Natural killer cell treated with Interleukin-12 subunit alpha and Interleukin-12 subunit beta and Interleukin-15 and Interleukin-18, amount 100 ng/mL, for 72 hours (primary cell): ENCODE results near the gene JPH2. TPM values are rescaled to one million over a fixed set of nuclear protein-coding genes. Genes with fewer than 3 reads are reported as not detected.
"Not testable (repeated sequence)": the region's sequence is repeated elsewhere in the genome, so short reads cannot be mapped to it uniquely, and the experiment has no call there.

Experiments
- ATAC-seq, 2 donors: fragments of 150-1000 bp; cut with Tn5 transposase in 1 of 2; sonication (Bioruptor Pico), chemical (Tn5 transposase) in 1 of 2; 2 replicates each; pipeline ENCODE4 v1.10.0; 2021
- DNase-seq: peaks from one replicate; pipeline ENCODE4 v3.0.0; 2022; ENCODE audit warnings: low spot score
- H3K27ac Mint-ChIP-seq, 2 donors: 1 replicate in 1 of 2; 2 replicates in 1 of 2; pipeline ENCODE4 v1.8.0; 2022; ENCODE audit warnings: mixed read lengths in 2 of 2, mild to moderate bottlenecking in 1 of 2, moderate library complexity in 1 of 2
- H3K27me3 Mint-ChIP-seq, 2 donors: 1 replicate in 1 of 2; 2 replicates in 1 of 2; pipeline ENCODE4 v1.8.0; 2022; ENCODE audit warnings: mixed read lengths in 2 of 2
- H3K36me3 Mint-ChIP-seq: one replicate; pipeline ENCODE4 v1.8.0; 2022; ENCODE audit warnings: mixed read lengths
- H3K4me1 Mint-ChIP-seq, 2 donors: 1 replicate in 1 of 2; 2 replicates in 1 of 2; pipeline ENCODE4 v1.8.0; 2022; ENCODE audit warnings: low read depth in 2 of 2, mixed read lengths in 2 of 2, mild to moderate bottlenecking in 1 of 2
- H3K4me3 Mint-ChIP-seq: one replicate; pipeline ENCODE4 v1.8.0; 2022; ENCODE audit warnings: mixed read lengths
- H3K9me3 Mint-ChIP-seq: 2 replicates; pipeline ENCODE4 v1.8.0; 2022; ENCODE audit warnings: mixed read lengths
- total RNA-seq, 2 donors: library from RNA; stranded (reverse); gene quantifications; one replicate each; pipeline ENCODE4 v1.2.3, GENCODE V29; 2022

Gene JPH2
- total RNA-seq, 2 donors from 2014 or later: 1.0 to 2.0 TPM

- Mint-ChIP-seq H3K27me3 (no peaks in the 10 kb centered on the region), H3K4me1 (peaks cover 47 to 49% of the 10 kb centered on the region in 2 donors), H3K27ac (peak overlapping the region in 1 of 2 donors; percentile 25), H3K36me3 (peaks cover 14% of the 10 kb centered on the region), H3K4me3 (peak overlapping the region; percentile 33), H3K9me3 (no peaks in the 10 kb centered on the region)
- DNase-seq (no peak), ATAC-seq (no peak)
These were observed 20.2 kb upstream of the JPH2 start for GRCh38 chr20:44207126-44207723.

GRCh38 chr20:44206132-44206531 is 19.1 kb upstream of the JPH2 start:
- Mint-ChIP-seq H3K27ac (peak overlapping the region in 1 of 2 donors; percentile 13), H3K4me1 (peaks cover 44 to 47% of the 10 kb centered on the region in 2 donors), H3K36me3 (peaks cover 21% of the 10 kb centered on the region), H3K9me3 (no peaks in the 10 kb centered on the region), H3K4me3 (no peak overlapping the region), H3K27me3 (no peaks in the 10 kb centered on the region)
- ATAC-seq: no peak
- no peak for DNase-seq

- DNase-seq: no peak
- ATAC-seq: no peak
- Mint-ChIP-seq H3K27me3 (no peaks in the 10 kb centered on the region), H3K9me3 (no peaks in the 10 kb centered on the region), H3K4me3 (no peak overlapping the region), H3K27ac (peak overlapping the region in 1 of 2 donors; percentile 69), H3K4me1 (peaks cover 42 to 48% of the 10 kb centered on the region in 2 donors), H3K36me3 (peaks cover 28% of the 10 kb centered on the region)
These were observed 17.8 kb upstream of the JPH2 start for GRCh38 chr20:44204832-44205215.

GRCh38 chr20:44204156-44204831 is 17.3 kb upstream of the JPH2 start:
- Mint-ChIP-seq H3K9me3 (no peaks in the 10 kb centered on the region), H3K36me3 (peaks cover 31% of the 10 kb centered on the region), H3K27me3 (no peaks in the 10 kb centered on the region), H3K4me1 (peaks cover 42 to 48% of the 10 kb centered on the region in 2 donors), H3K4me3 (no peak overlapping the region), H3K27ac (peak overlapping the region in 1 of 2 donors; percentile 69)
- no peak for DNase-seq
- peak in 1 of 2 donors; percentile 49 for ATAC-seq

GRCh38 chr20:44203161-44203560 is 16.2 kb upstream of the JPH2 start:
- Mint-ChIP-seq H3K27me3 (no peaks in the 10 kb centered on the region), H3K9me3 (no peaks in the 10 kb centered on the region), H3K4me3 (no peak overlapping the region), H3K36me3 (peaks cover 39% of the 10 kb centered on the region), H3K4me1 (peaks cover 40 to 45% of the 10 kb centered on the region in 2 donors), H3K27ac (no peak overlapping the region)
- DNase-seq (no peak), ATAC-seq (no peak)

- no peaks in the 10 kb centered on the region for H3K27me3 Mint-ChIP-seq
- H3K9me3 Mint-ChIP-seq: no peaks in the 10 kb centered on the region
- peak overlapping the region in 1 of 2 donors; percentile 50 for H3K27ac Mint-ChIP-seq
- peaks cover 35% of the 10 kb centered on the region for H3K36me3 Mint-ChIP-seq
- DNase-seq (no peak), ATAC-seq (no peak)
- H3K4me1 Mint-ChIP-seq: peaks cover 35 to 38% of the 10 kb centered on the region in 2 donors
- no peak overlapping the region for H3K4me3 Mint-ChIP-seq
These were observed 14.0 kb upstream of the JPH2 start for GRCh38 chr20:44200983-44201382.

- Mint-ChIP-seq H3K27ac (peak overlapping the region; percentile 56 to 83), H3K36me3 (peaks cover 35% of the 10 kb centered on the region), H3K4me3 (no peak overlapping the region), H3K27me3 (no peaks in the 10 kb centered on the region), H3K9me3 (no peaks in the 10 kb centered on the region), H3K4me1 (peaks cover 40 to 41% of the 10 kb centered on the region in 2 donors)
- ATAC-seq: no peak
- DNase-seq: no peak
These were observed 13.4 kb upstream of the JPH2 start for GRCh38 chr20:44200371-44200770.

- H3K4me3 Mint-ChIP-seq: peak overlapping the region; percentile 16
- peaks cover 38 to 41% of the 10 kb centered on the region in 2 donors for H3K4me1 Mint-ChIP-seq
- ATAC-seq: no peak
- H3K27ac Mint-ChIP-seq: peak overlapping the region; percentile 56 to 83
- DNase-seq: no peak
- H3K36me3 Mint-ChIP-seq: peaks cover 35% of the 10 kb centered on the region
- H3K9me3 Mint-ChIP-seq: no peaks in the 10 kb centered on the region
- no peaks in the 10 kb centered on the region for H3K27me3 Mint-ChIP-seq
These were observed 12.9 kb upstream of the JPH2 start for GRCh38 chr20:44199877-44200276.

GRCh38 chr20:44198872-44199271 is 11.9 kb upstream of the JPH2 start:
- H3K9me3 Mint-ChIP-seq: no peaks in the 10 kb centered on the region
- ATAC-seq (peak; percentile 94 to 98), DNase-seq (peak; percentile 71)
- peaks cover 33 to 36% of the 10 kb centered on the region in 2 donors for H3K4me1 Mint-ChIP-seq
- peaks cover 35% of the 10 kb centered on the region for H3K36me3 Mint-ChIP-seq
- peak overlapping the region; percentile 56 to 83 for H3K27ac Mint-ChIP-seq
- peak overlapping the region; percentile 54 for H3K4me3 Mint-ChIP-seq
- H3K27me3 Mint-ChIP-seq: no peaks in the 10 kb centered on the region

GRCh38 chr20:44196271-44196670 is 9.3 kb upstream of the JPH2 start:
- H3K9me3 Mint-ChIP-seq: no peaks in the 10 kb centered on the region
- peaks cover 25 to 26% of the 10 kb centered on the region in 2 donors for H3K4me1 Mint-ChIP-seq
- no peaks in the 10 kb centered on the region for H3K27me3 Mint-ChIP-seq
- DNase-seq (no peak), ATAC-seq (no peak)
- peaks cover 25% of the 10 kb centered on the region for H3K36me3 Mint-ChIP-seq
- no peak overlapping the region for H3K4me3 Mint-ChIP-seq
- H3K27ac Mint-ChIP-seq: no peak overlapping the region

- Mint-ChIP-seq H3K9me3 (no peaks in the 10 kb centered on the region), H3K4me3 (no peak overlapping the region), H3K27ac (peak overlapping the region in 1 of 2 donors; percentile 5), H3K4me1 (peaks cover 24 to 27% of the 10 kb centered on the region in 2 donors), H3K27me3 (peaks cover 0 to 3% of the 10 kb centered on the region in 2 donors), H3K36me3 (peaks cover 21% of the 10 kb centered on the region)
- no peak for ATAC-seq
- DNase-seq: no peak
These were observed 8.6 kb upstream of the JPH2 start for GRCh38 chr20:44195605-44196004.

GRCh38 chr20:44193801-44194200 is 6.8 kb upstream of the JPH2 start:
- Mint-ChIP-seq H3K4me1 (peaks cover 14 to 15% of the 10 kb centered on the region in 2 donors), H3K4me3 (no peak overlapping the region), H3K36me3 (peaks cover 3% of the 10 kb centered on the region), H3K9me3 (no peaks in the 10 kb centered on the region), H3K27me3 (peaks cover 5 to 9% of the 10 kb centered on the region in 2 donors), H3K27ac (no peak overlapping the region)
- DNase-seq: no peak
- ATAC-seq: no peak

GRCh38 chr20:44191640-44192039 is 4.7 kb upstream of the JPH2 start:
- H3K9me3 Mint-ChIP-seq, H3K36me3 Mint-ChIP-seq, H3K27ac Mint-ChIP-seq, H3K4me3 Mint-ChIP-seq, ATAC-seq, DNase-seq: not testable (repeated sequence)
- Mint-ChIP-seq H3K27me3 (peaks cover 17 to 19% of the 10 kb centered on the region in 2 donors), H3K4me1 (peaks cover 15 to 19% of the 10 kb centered on the region in 2 donors)

- Mint-ChIP-seq H3K4me1 (peaks cover 12% of the 10 kb centered on the region in 2 donors), H3K27me3 (peaks cover 22 to 26% of the 10 kb centered on the region in 2 donors)
- not testable (repeated sequence) for H3K4me3 Mint-ChIP-seq, H3K27ac Mint-ChIP-seq, ATAC-seq, H3K36me3 Mint-ChIP-seq, DNase-seq, H3K9me3 Mint-ChIP-seq
These were observed 3.3 kb upstream of the JPH2 start for GRCh38 chr20:44190197-44190852.
